B cell (primary cell): ENCODE data around the gene GIMAP1. TPM values are rescaled to one million over a fixed set of nuclear protein-coding genes. Genes with fewer than 3 reads are reported as not detected.
"Not testable (repeated sequence)": the region's sequence is repeated elsewhere in the genome, so short reads cannot be mapped to it uniquely, and the experiment has no call there.

ENCODE experiments used
- ATAC-seq: fragments of 200-7000 bp; cut with Tn5 transposase; one replicate; pipeline ENCODE4 v1.10.0; 2021; ENCODE audit warnings: low read depth, mild to moderate bottlenecking, moderate number of reproducible peaks, moderate library complexity
- CTCF ChIA-PET: fragments of 350-600 bp; sonication (Branson Sonifier 250); formaldehyde crosslinking; loops from one replicate; lab custom pipeline; 2021; ENCODE audit warnings: antibody characterized with exemption, inconsistent platforms; lab: Charles Lee
- POLR2A ChIA-PET: fragments of 350-600 bp; sonication (Branson Sonifier 250); formaldehyde crosslinking; loops from one replicate; lab custom pipeline; 2021; ENCODE audit warnings: antibody characterized with exemption; lab: Charles Lee
- DNase-seq: peaks from one replicate; pipeline ENCODE4 v3.0.0; 2013
- H2AFZ ChIP-seq: 2 replicates; pipeline ENCODE4 v1.6.1; 2012; ENCODE audit warnings: mild to moderate bottlenecking, low read depth, low read length; ENCODE audit not compliant: insufficient read depth, poor library complexity, severe bottlenecking
- H3K27ac ChIP-seq, 2 donors: 1 replicate in 1 of 2; 2 replicates in 1 of 2; pipeline ENCODE4 v1.5.1; 2012 to 2013; ENCODE audit warnings: low read length in 2 of 2, mild to moderate bottlenecking in 2 of 2, moderate library complexity in 1 of 2
- H3K27me3 ChIP-seq, 4 experiments: fragments of 200-600 bp in 1 of 4; sonication (generic) in 1 of 4; replicated peaks in 1 of 4; 1 replicate in 2 of 4; 2 replicates in 2 of 4; pipeline versions ENCODE4 v1.6.1 to v1.7.0; 2013 to 2016; ENCODE audit warnings: low read length in 3 of 4, mild to moderate bottlenecking in 2 of 4, mixed read lengths in 1 of 4, moderate library complexity in 1 of 4; ENCODE audit not compliant: insufficient read depth in 4 of 4, control insufficient read depth in 3 of 4; ENCODE audit errors: control extremely low read depth in 1 of 4
- H3K36me3 ChIP-seq, 2 experiments: replicated peaks in 1 of 2; 1 replicate in 1 of 2; 2 replicates in 1 of 2; pipeline versions ENCODE4 v1.6.1 to v1.7.1; 2013; ENCODE audit warnings: low read length in 1 of 2; ENCODE audit not compliant: insufficient read depth in 2 of 2, control insufficient read depth in 1 of 2; ENCODE audit errors: control extremely low read depth in 1 of 2, extremely low read depth in 1 of 2
- H3K4me1 ChIP-seq, 2 donors: fragments of 200-600 bp in 1 of 2; sonication (generic) in 1 of 2; 1 replicate in 1 of 2; 2 replicates in 1 of 2; pipeline versions ENCODE4 v1.5.1 to v1.6.1; 2013 to 2017; ENCODE audit warnings: low read length in 2 of 2; ENCODE audit not compliant: control insufficient read depth in 2 of 2, insufficient read depth in 2 of 2
- H3K4me2 ChIP-seq: replicated peaks from 2 replicates; pipeline ENCODE3; 2012; ENCODE audit warnings: mild to moderate bottlenecking, low read depth, low read length; ENCODE audit not compliant: poor library complexity, severe bottlenecking
- H3K4me3 ChIP-seq, 5 experiments: fragments of 200-600 bp in 1 of 5; sonication (generic) in 1 of 5; 1 replicate in 3 of 5; 2 replicates in 2 of 5; pipeline versions ENCODE4 v1.5.1 to v1.7.0; 2011 to 2016; ENCODE audit warnings: low read length in 4 of 5, mild to moderate bottlenecking in 4 of 5, low read depth in 2 of 5, control low read depth in 1 of 5, moderate library complexity in 1 of 5; ENCODE audit not compliant: insufficient read depth in 1 of 5; ENCODE audit errors: control extremely low read depth in 1 of 5, extremely low read depth in 1 of 5
- H3K79me2 ChIP-seq: fragments of 200-600 bp; sonication (generic); one replicate; pipeline ENCODE4 v1.6.0; 2016; ENCODE audit warnings: low read length; ENCODE audit not compliant: control insufficient read depth, insufficient read depth
- H3K9ac ChIP-seq: fragments of 200-600 bp; sonication (generic); 2 replicates; pipeline ENCODE4 v1.6.1; 2017; ENCODE audit warnings: mild to moderate bottlenecking, low read length, moderate library complexity
- H3K9me3 ChIP-seq, 3 donors: one replicate each; pipeline versions ENCODE4 v1.6.1 to v1.7.1; 2013; ENCODE audit warnings: low read length in 2 of 3; ENCODE audit not compliant: control insufficient read depth in 2 of 3, insufficient read depth in 1 of 3; ENCODE audit errors: control extremely low read depth in 1 of 3
- H4K20me1 ChIP-seq: 2 replicates; pipeline ENCODE4 v1.6.0; 2012; ENCODE audit warnings: mild to moderate bottlenecking, low read length; ENCODE audit not compliant: insufficient read depth, control insufficient read depth, poor library complexity, severe bottlenecking
- H3K27ac Mint-ChIP-seq: one replicate; pipeline ENCODE4 v1.8.0; 2021; ENCODE audit warnings: mixed read lengths
- H3K27me3 Mint-ChIP-seq: one replicate; pipeline ENCODE4 v1.8.0; 2021; ENCODE audit warnings: mixed read lengths
- H3K4me1 Mint-ChIP-seq: one replicate; pipeline ENCODE4 v1.8.0; 2021; ENCODE audit warnings: mixed read lengths
- H3K4me3 Mint-ChIP-seq: one replicate; pipeline ENCODE4 v1.8.0; 2021; ENCODE audit warnings: mixed read lengths
- H3K9me3 Mint-ChIP-seq: one replicate; pipeline ENCODE4 v1.8.0; 2022; ENCODE audit warnings: mixed read lengths; ENCODE audit not compliant: insufficient read depth
- CTCF ChIP-seq: fragments of 200-600 bp; IDR thresholded peaks from one replicate; pipeline ENCODE4 v1.8.0; 2022; ENCODE audit warnings: antibody characterized with exemption, mild to moderate bottlenecking
- EZH2 ChIP-seq: IDR thresholded peaks from 2 replicates; pipeline ENCODE4 v1.6.1; 2012; ENCODE audit warnings: borderline replicate concordance, low read depth, mild to moderate bottlenecking, moderate library complexity, low read length; ENCODE audit not compliant: insufficient read depth, poor library complexity, severe bottlenecking
- WGBS: methylation state at CpG from one replicate; pipeline ENCODE4 v1.1.5; 2013; ENCODE audit warnings: missing lambda C conversion rate; ENCODE audit not compliant: insufficient coverage; 5-methylcytosine and 5-hydroxymethylcytosine counted together
- intact Hi-C: fragments of 100-400 bp; cut with micrococcal nuclease; formaldehyde crosslinking; loops from one replicate; pipeline ENCODE4 v1.10.0; 2022
- polyA plus RNA-seq: library from polyadenylated mRNA; depleted of rRNA; stranded (reverse); fragments of >200 nt; gene quantifications from 2 replicates; pipeline ENCODE4 v1.2.3, GENCODE V29; 2012
- total RNA-seq, 2 donors: library from RNA; stranded (reverse); fragments of 120-200 nt in 1 of 2; gene quantifications; 1 replicate in 1 of 2; 2 replicates in 1 of 2; pipeline versions ENCODE4 v1.2.3 to v1.2.4, GENCODE V29; 2013 to 2022

The GIMAP1 gene
- total and polyA plus RNA-seq, 2 donors (not counting 1 experiment from before 2014, with no cell fraction given): 0.30 to 0.63 TPM

DNA sequence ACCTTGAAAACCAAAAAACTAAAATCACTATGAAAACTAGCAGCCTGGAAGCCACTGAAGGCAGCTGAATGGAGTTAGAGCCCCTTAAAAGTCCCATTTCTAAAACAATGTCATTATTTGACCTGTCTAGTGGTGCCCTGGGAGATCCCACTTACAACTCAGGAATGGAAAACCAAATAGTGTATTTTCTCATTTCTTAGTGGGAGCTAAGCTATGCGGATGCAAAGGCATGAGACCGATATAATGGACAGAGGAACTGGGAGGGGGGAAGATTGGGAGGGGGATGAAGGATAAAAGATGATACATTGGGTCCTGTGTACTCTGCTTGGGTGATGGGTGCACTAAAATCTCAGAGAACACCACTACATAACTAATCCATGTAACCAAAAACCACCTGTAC lies 40.7 kb upstream of the GIMAP1 start:
- POLR2A ChIA-PET: no interaction called here
- H3K27me3 Mint-ChIP-seq: peaks cover 6% of the 10 kb centered on the region
- CTCF ChIA-PET: interaction anchor here (1.0 kb wide), 1 partner anchor 103 kb away, joined by 3 read pairs; no protein-coding TSS in a partner anchor
- H3K27me3 ChIP-seq: no peaks in the 10 kb centered on the region
- H2AFZ ChIP-seq: no peak overlapping the region
- peaks cover 13% of the 10 kb centered on the region for H3K4me1 Mint-ChIP-seq
- H3K4me1 ChIP-seq: peaks cover 7 to 14% of the 10 kb centered on the region in 2 donors
- no peaks in the 10 kb centered on the region for H3K9me3 ChIP-seq
- no peak overlapping the region for H3K27ac Mint-ChIP-seq
- no peaks in the 10 kb centered on the region for H3K9me3 Mint-ChIP-seq
- intact Hi-C loops: no loop called here
- no peak for DNase-seq
- no peak for TF ChIP-seq CTCF
- TF ChIP-seq EZH2: no peak
- no peak overlapping the region for H3K27ac ChIP-seq
- no peak overlapping the region for H3K4me3 ChIP-seq
- no peak overlapping the region for H3K4me3 Mint-ChIP-seq
- no peak for ATAC-seq
- no CpG with 5 or more reads among the region's 2 CpGs for WGBS
- no peaks in the 10 kb centered on the region for H3K79me2 ChIP-seq
- H3K9ac ChIP-seq: no peak overlapping the region
- no peak overlapping the region for H3K4me2 ChIP-seq
- no peaks in the 10 kb centered on the region for H3K36me3 ChIP-seq
- H4K20me1 ChIP-seq: no peaks in the 10 kb centered on the region

DNA sequence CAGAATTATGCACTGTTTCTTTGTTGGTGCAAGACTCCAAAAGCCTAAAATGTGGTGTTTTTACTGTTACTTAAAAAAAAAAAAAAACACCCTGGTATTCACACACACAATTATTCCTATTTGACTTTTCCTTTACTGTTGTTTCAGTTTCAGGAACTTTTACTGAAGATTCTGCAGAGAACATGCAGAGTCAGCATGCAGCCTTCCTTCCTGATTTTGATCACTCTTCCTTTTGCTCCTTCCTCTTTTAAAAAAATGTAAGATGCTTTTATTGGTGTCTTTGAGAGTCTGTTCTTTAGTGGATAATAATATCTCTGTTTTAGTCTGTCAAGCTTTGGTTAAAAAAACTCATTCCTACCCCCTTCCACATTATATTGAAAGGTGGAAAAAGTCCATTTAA lies 40.1 kb upstream of the GIMAP1 start:
- H3K4me3 Mint-ChIP-seq, H3K36me3 ChIP-seq, H2AFZ ChIP-seq, H3K27ac Mint-ChIP-seq, H3K4me3 ChIP-seq, H3K27me3 ChIP-seq, ATAC-seq, intact Hi-C loops, H3K9ac ChIP-seq, POLR2A ChIA-PET, DNase-seq, H3K79me2 ChIP-seq, H3K9me3 ChIP-seq, H3K27ac ChIP-seq, H4K20me1 ChIP-seq, H3K9me3 Mint-ChIP-seq, H3K4me2 ChIP-seq, H3K27me3 Mint-ChIP-seq: not testable (repeated sequence)
- peaks cover 7 to 14% of the 10 kb centered on the region in 2 donors for H3K4me1 ChIP-seq
- peaks cover 13% of the 10 kb centered on the region for H3K4me1 Mint-ChIP-seq
- CTCF ChIA-PET: interaction anchor here (1.0 kb wide), 1 partner anchor 102 kb away, joined by 3 read pairs; no protein-coding TSS in a partner anchor

DNA sequence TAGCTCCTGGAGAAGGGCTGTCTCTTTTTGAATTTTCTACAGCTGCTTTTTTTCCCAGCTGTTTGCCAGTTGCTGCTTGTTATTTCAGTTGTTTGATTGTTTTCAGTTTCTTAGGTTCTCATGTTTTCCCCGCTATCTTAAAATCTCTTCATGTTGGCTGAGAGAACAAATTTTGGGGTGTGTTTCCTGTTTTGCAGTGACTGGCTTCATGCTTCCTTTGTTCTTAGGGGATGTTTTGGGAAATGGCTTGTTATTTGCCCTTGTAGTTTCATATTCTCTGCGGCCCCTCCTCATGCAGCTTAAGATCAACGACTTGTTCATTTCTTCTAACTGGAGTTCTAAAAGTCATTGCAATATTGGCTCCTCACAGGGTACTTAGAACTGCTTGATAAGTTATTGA lies 39.6 kb upstream of the GIMAP1 start:
- peaks cover 13% of the 10 kb centered on the region for H3K4me1 Mint-ChIP-seq
- DNase-seq, H3K27ac ChIP-seq, CTCF ChIA-PET, H3K4me3 ChIP-seq, H4K20me1 ChIP-seq, H3K27ac Mint-ChIP-seq, H3K9me3 ChIP-seq, H3K9ac ChIP-seq, H3K9me3 Mint-ChIP-seq, H3K27me3 ChIP-seq, H2AFZ ChIP-seq, intact Hi-C loops, H3K4me2 ChIP-seq, POLR2A ChIA-PET, H3K79me2 ChIP-seq, H3K36me3 ChIP-seq, H3K27me3 Mint-ChIP-seq, ATAC-seq: not testable (repeated sequence)
- peaks cover 7 to 14% of the 10 kb centered on the region in 2 donors for H3K4me1 ChIP-seq
- WGBS: no CpG with 5 or more reads among the region's 3 CpGs
- peak overlapping the region; percentile 32 for H3K4me3 Mint-ChIP-seq
